ENCODE data around the gene REXO4. TPM values are rescaled to one million over a fixed set of nuclear protein-coding genes. Genes with fewer than 3 reads are reported as not detected.

Gene REXO4
- total and polyA plus RNA-seq, 2 donors (not counting 3 experiments of a cell fraction or from before 2014, with no cell fraction given), result 19.5 to 29.5 TPM

DNA sequence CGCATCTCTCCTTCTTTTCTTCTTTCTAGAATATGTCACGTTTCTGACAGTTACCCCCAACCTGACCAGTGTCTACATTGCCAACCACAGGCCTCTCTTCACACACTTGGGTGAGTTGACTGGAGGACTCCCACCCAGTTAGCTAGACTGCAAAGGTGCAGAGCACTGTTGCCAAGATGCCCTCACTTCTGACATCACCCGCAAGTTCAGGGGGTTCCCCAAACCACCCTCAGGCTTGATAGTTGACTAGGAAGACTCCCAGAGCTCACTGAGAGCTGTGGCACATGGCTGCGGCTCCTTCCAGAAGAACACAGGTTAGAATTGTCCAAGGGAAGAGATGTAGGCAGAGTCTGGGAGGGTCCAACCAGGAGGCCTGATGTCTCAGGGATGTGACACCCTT lies 21.5 kb upstream of the REXO4 start:
- no peak for FAIRE-seq
- Histone ChIP-seq H3K4me2 (ENCODE audit: insufficient read depth, low read length) (no peak overlapping the region), H3K4me3 (replicated peaks in 1 of 3; ENCODE audit: insufficient read depth in 1 of 3, low read depth in 1 of 3, low read length in 3 of 3) (no peak overlapping the region), H3K4me1 (ENCODE audit: control insufficient read depth, extremely low read depth, insufficient read depth, low read length) (no peaks in the 10 kb centered on the region), H3K36me3 (ENCODE audit: control insufficient read depth in 2 of 2, extremely low read depth in 1 of 2, insufficient read depth in 2 of 2, low read length in 2 of 2) (no peaks in the 10 kb centered on the region), H3K79me2 (ENCODE audit: control insufficient read depth, insufficient read depth, low read length) (no peaks in the 10 kb centered on the region), H3K9me3 (replicated peaks; ENCODE audit: control insufficient read depth, insufficient read depth, low read length) (no peaks in the 10 kb centered on the region), H3K9ac (replicated peaks; ENCODE audit: extremely low read depth, insufficient read depth, low read length) (no peak overlapping the region), H2AFZ (ENCODE audit: low read depth, low read length) (no peak overlapping the region), H3K27ac (ENCODE audit: insufficient read depth, low read depth, low read length) (no peak overlapping the region), H3K9me1 (replicated peaks; ENCODE audit: control insufficient read depth, extremely low read depth, insufficient read depth, low read length) (no peaks in the 10 kb centered on the region), H3K27me3 (ENCODE audit: control insufficient read depth in 2 of 2, insufficient read depth in 2 of 2, low read length in 2 of 2) (no peaks in the 10 kb centered on the region), H4K20me1 (replicated peaks; ENCODE audit: control insufficient read depth, extremely low read depth, insufficient read depth, low read length) (no peaks in the 10 kb centered on the region)
- no TSS peak for BruUV-seq (replicated peaks)
- ChIA-PET POLR2A (no interaction called here), CTCF (no interaction called here)
- TF ChIP-seq FOS (IDR thresholded peaks at IDR 0.05; ENCODE audit: borderline replicate concordance, insufficient read depth, low read length), result no peak
- dilution Hi-C loops (cut with MboI; ENCODE audit: extremely low pct_ligation_motif_present, low sequenced_read_pairs), result no loop called here
- intact Hi-C loops (cut with micrococcal nuclease), result no loop called here
- no peak for DNase-seq (ENCODE audit: low read depth, low spot score)

DNA sequence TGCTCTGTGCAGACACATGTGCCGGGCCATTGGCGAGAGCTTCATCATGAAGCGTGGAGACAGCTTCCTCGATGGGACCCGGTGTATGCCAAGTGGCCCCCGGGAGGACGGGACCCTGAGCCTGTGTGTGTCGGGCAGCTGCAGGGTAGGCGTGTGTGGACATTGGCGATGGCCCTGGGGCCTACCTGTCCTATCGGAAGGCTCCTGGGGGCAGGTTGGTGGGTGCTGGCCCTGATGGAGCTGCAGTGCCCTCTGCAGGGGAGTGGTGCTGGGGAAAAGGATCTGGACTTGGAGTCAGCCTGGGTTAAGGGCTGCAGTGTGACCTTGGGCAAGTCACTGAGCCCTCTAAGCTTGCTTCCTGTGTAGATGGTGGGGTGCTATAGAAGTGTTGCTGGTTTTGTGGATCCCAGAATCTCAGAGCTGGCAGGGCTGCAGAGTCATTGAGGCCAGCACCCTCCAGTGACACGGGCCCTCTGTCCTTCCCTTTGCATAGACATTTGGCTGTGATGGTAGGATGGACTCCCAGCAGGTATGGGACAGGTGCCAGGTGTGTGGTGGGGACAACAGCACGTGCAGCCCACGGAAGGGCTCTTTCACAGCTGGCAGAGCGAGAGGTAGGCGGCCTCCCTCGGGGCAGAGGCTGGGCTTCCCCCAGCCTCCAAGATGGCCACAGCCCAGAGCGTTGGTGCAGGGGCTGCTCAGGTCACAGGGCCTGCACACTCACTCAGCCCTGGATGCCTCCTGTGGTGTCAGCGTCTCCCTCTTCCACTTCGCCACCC lies 20.1 kb upstream of the REXO4 start:
- Histone ChIP-seq H2AFZ (ENCODE audit: low read depth, low read length) (no peak overlapping the region), H3K9ac (replicated peaks; ENCODE audit: extremely low read depth, insufficient read depth, low read length) (no peak overlapping the region), H3K4me2 (ENCODE audit: insufficient read depth, low read length) (no peak overlapping the region), H3K27ac (ENCODE audit: insufficient read depth, low read depth, low read length) (no peak overlapping the region), H3K4me1 (ENCODE audit: control insufficient read depth, extremely low read depth, insufficient read depth, low read length) (no peaks in the 10 kb centered on the region), H3K79me2 (ENCODE audit: control insufficient read depth, insufficient read depth, low read length) (no peaks in the 10 kb centered on the region), H3K9me3 (replicated peaks; ENCODE audit: control insufficient read depth, insufficient read depth, low read length) (no peaks in the 10 kb centered on the region), H3K9me1 (replicated peaks; ENCODE audit: control insufficient read depth, extremely low read depth, insufficient read depth, low read length) (no peaks in the 10 kb centered on the region), H4K20me1 (replicated peaks; ENCODE audit: control insufficient read depth, extremely low read depth, insufficient read depth, low read length) (no peaks in the 10 kb centered on the region), H3K4me3 (replicated peaks in 1 of 3; ENCODE audit: insufficient read depth in 1 of 3, low read depth in 1 of 3, low read length in 3 of 3) (no peak overlapping the region), H3K27me3 (ENCODE audit: control insufficient read depth in 2 of 2, insufficient read depth in 2 of 2, low read length in 2 of 2) (no peaks in the 10 kb centered on the region), H3K36me3 (ENCODE audit: control insufficient read depth in 2 of 2, extremely low read depth in 1 of 2, insufficient read depth in 2 of 2, low read length in 2 of 2) (no peaks in the 10 kb centered on the region)
- dilution Hi-C loops (cut with MboI; ENCODE audit: extremely low pct_ligation_motif_present, low sequenced_read_pairs) (no loop called here), intact Hi-C loops (cut with micrococcal nuclease) (no loop called here)
- TF ChIP-seq POLR2AphosphoS5 (IDR thresholded peaks at IDR 0.05; ENCODE audit: insufficient read depth, low read depth, low read length) (no peak), FOS (IDR thresholded peaks at IDR 0.05; ENCODE audit: borderline replicate concordance, insufficient read depth, low read length) (no peak), EZH2 (IDR thresholded peaks at IDR 0.05; ENCODE audit: borderline replicate concordance, low read depth, low read length, severe bottlenecking) (no peak), GATA2 (IDR thresholded peaks at IDR 0.05; ENCODE audit: insufficient read depth, insufficient read length, low read depth, low read length) (no peak)
- TF ChIP-seq, protein P1, sequence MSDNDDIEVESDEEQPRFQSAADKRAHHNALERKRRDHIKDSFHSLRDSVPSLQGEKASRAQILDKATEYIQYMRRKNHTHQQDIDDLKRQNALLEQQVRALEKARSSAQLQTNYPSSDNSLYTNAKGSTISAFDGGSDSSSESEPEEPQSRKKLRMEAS (IDR thresholded peaks at IDR 0.05; ENCODE audit: insufficient read depth, insufficient read length), result no peak
- CTCF ChIA-PET, result interaction anchor here (0.6 kb wide), 1 partner anchor 10 kb away, joined by 3 read pairs; no protein-coding TSS in a partner anchor
- no TSS peak for BruUV-seq (replicated peaks)
- POLR2A ChIA-PET, result no interaction called here
- FAIRE-seq (no peak), DNase-seq (ENCODE audit: low read depth, low spot score) (no peak)

Data from endothelial cell of umbilical vein (primary cell).